Natural killer cell (primary cell): ENCODE data around the gene GOLGA6A. TPM values are rescaled to one million over a fixed set of nuclear protein-coding genes. Genes with fewer than 3 reads are reported as not detected.

Source experiments
- ATAC-seq, 3 donors: fragments of 150-1000 bp in 2 of 3; fragments of 200-7000 bp in 1 of 3; cut with Tn5 transposase; 1 replicate in 1 of 3; 2 replicates in 2 of 3; pipeline ENCODE4 v1.10.0; 2021; ENCODE audit warnings: mild to moderate bottlenecking in 2 of 3, moderate library complexity in 2 of 3
- DNase-seq, 2 donors: peaks; one replicate each; pipeline versions ENCODE4 v3.0.0 to v3.0.0-alpha.2; 2013 to 2021; ENCODE audit warnings: mixed read lengths in 1 of 2
- H3K27ac ChIP-seq: one replicate; pipeline ENCODE4 v1.5.1; 2013; ENCODE audit warnings: mild to moderate bottlenecking, low read length
- H3K27me3 ChIP-seq: one replicate; pipeline ENCODE4 v1.6.1; 2013; ENCODE audit warnings: low read length; ENCODE audit not compliant: control insufficient read depth, insufficient read depth
- H3K36me3 ChIP-seq: one replicate; pipeline ENCODE4 v1.6.1; 2013; ENCODE audit warnings: low read length; ENCODE audit not compliant: control insufficient read depth, insufficient read depth
- H3K4me1 ChIP-seq: one replicate; pipeline ENCODE4 v1.6.1; 2013; ENCODE audit warnings: low read length; ENCODE audit not compliant: control insufficient read depth, insufficient read depth
- H3K4me3 ChIP-seq: one replicate; pipeline ENCODE4 v1.5.1; 2013; ENCODE audit warnings: low read length
- H3K9me3 ChIP-seq: one replicate; pipeline ENCODE4 v1.6.1; 2013; ENCODE audit warnings: low read length; ENCODE audit not compliant: control insufficient read depth, insufficient read depth
- H3K27ac Mint-ChIP-seq, 2 donors: one replicate each; pipeline ENCODE4 v1.8.0; 2022; ENCODE audit warnings: mild to moderate bottlenecking in 2 of 2, mixed read lengths in 2 of 2, moderate library complexity in 1 of 2
- H3K27me3 Mint-ChIP-seq, 2 donors: one replicate each; pipeline ENCODE4 v1.8.0; 2022; ENCODE audit warnings: low read depth in 2 of 2, mixed read lengths in 2 of 2
- H3K36me3 Mint-ChIP-seq: one replicate; pipeline ENCODE4 v1.8.0; 2022; ENCODE audit warnings: mixed read lengths
- H3K4me1 Mint-ChIP-seq, 2 donors: one replicate each; pipeline ENCODE4 v1.8.0; 2022; ENCODE audit warnings: mixed read lengths in 2 of 2
- H3K4me3 Mint-ChIP-seq: one replicate; pipeline ENCODE4 v1.8.0; 2022; ENCODE audit warnings: mild to moderate bottlenecking, moderate library complexity, mixed read lengths
- H3K9me3 Mint-ChIP-seq, 2 donors: one replicate each; pipeline ENCODE4 v1.8.0; 2022; ENCODE audit warnings: mixed read lengths in 2 of 2
- CTCF ChIP-seq: fragments of 200-600 bp; IDR thresholded peaks from one replicate; pipeline ENCODE4 v1.8.0; 2022; ENCODE audit warnings: antibody characterized with exemption
- WGBS: methylation state at CpG from one replicate; pipeline ENCODE4 v1.1.7; 2013; ENCODE audit warnings: missing lambda C conversion rate; ENCODE audit not compliant: insufficient coverage; 5-methylcytosine and 5-hydroxymethylcytosine counted together
- intact Hi-C: fragments of 100-400 bp; cut with micrococcal nuclease; formaldehyde crosslinking; loops from one replicate; pipeline ENCODE4 v1.14.2; 2022
- total RNA-seq, 4 donors: library from RNA; stranded (reverse); fragments of 120-200 nt in 1 of 4; gene quantifications; one replicate each; pipeline versions ENCODE4 v1.2.3 to v1.2.4, GENCODE V29; 2013 to 2022

The GOLGA6A gene
- total RNA-seq, 3 donors from 2014 or later (not counting 1 experiment from before 2014, with no cell fraction given), result 0.16 to 0.82 TPM; not detected in 1

- no peaks in the 10 kb centered on the region for H3K27me3 Mint-ChIP-seq
- intact Hi-C loops, result no loop called here
- no peak overlapping the region for H3K27ac ChIP-seq
- DNase-seq (no peak), ATAC-seq (no peak)
- H3K4me1 ChIP-seq, result peaks cover 9% of the 10 kb centered on the region
- no peaks in the 10 kb centered on the region for H3K27me3 ChIP-seq
- H3K9me3 ChIP-seq, result no peaks in the 10 kb centered on the region
- TF ChIP-seq CTCF, result no peak
- H3K36me3 ChIP-seq, result peaks cover 12% of the 10 kb centered on the region
- H3K4me3 ChIP-seq, result no peak overlapping the region
- no peaks in the 10 kb centered on the region for H3K9me3 Mint-ChIP-seq
- no peak overlapping the region for H3K4me3 Mint-ChIP-seq
- 93% methylated on average over 6 of the region's 7 CpGs for WGBS
- H3K27ac Mint-ChIP-seq, result no peak overlapping the region
- no peaks in the 10 kb centered on the region for H3K36me3 Mint-ChIP-seq
- peaks cover 10 to 14% of the 10 kb centered on the region in 2 donors for H3K4me1 Mint-ChIP-seq
Observed at GRCh38 chr15:74043425-74044266, 38.7 kb downstream of the GOLGA6A start.

- 95% methylated on average over 11 of the region's 11 CpGs for WGBS
- no peak overlapping the region for H3K27ac ChIP-seq
- Mint-ChIP-seq H3K4me1 (peaks cover 3 to 7% of the 10 kb centered on the region in 2 donors), H3K9me3 (no peaks in the 10 kb centered on the region), H3K4me3 (no peak overlapping the region), H3K27ac (no peak overlapping the region), H3K27me3 (no peaks in the 10 kb centered on the region), H3K36me3 (no peaks in the 10 kb centered on the region)
- no peaks in the 10 kb centered on the region for H3K9me3 ChIP-seq
- no peak for TF ChIP-seq CTCF
- ATAC-seq (no peak), DNase-seq (no peak)
- H3K4me3 ChIP-seq, result no peak overlapping the region
- H3K27me3 ChIP-seq, result no peaks in the 10 kb centered on the region
- peaks cover 15% of the 10 kb centered on the region for H3K36me3 ChIP-seq
- peaks cover 2% of the 10 kb centered on the region for H3K4me1 ChIP-seq
- intact Hi-C loops, result no loop called here
Observed at GRCh38 chr15:74042603-74043424, 39.5 kb downstream of the GOLGA6A start.

GRCh38 chr15:74041777-74042435, 40.4 kb downstream of the GOLGA6A start:
- no peak overlapping the region for H3K4me3 ChIP-seq
- H3K27me3 Mint-ChIP-seq, result no peaks in the 10 kb centered on the region
- no peak overlapping the region for H3K27ac Mint-ChIP-seq
- peaks cover 0 to 11% of the 10 kb centered on the region in 2 donors for H3K4me1 Mint-ChIP-seq
- ATAC-seq, result no peak
- no peak for DNase-seq
- H3K27me3 ChIP-seq, result no peaks in the 10 kb centered on the region
- intact Hi-C loops, result no loop called here
- TF ChIP-seq CTCF, result no peak
- H3K36me3 ChIP-seq, result peaks cover 24% of the 10 kb centered on the region
- H3K4me1 ChIP-seq, result no peaks in the 10 kb centered on the region
- H3K36me3 Mint-ChIP-seq, result no peaks in the 10 kb centered on the region
- H3K9me3 ChIP-seq, result no peaks in the 10 kb centered on the region
- WGBS, result 93% methylated on average over 8 of the region's 8 CpGs
- H3K4me3 Mint-ChIP-seq, result no peak overlapping the region
- no peak overlapping the region for H3K27ac ChIP-seq
- no peaks in the 10 kb centered on the region for H3K9me3 Mint-ChIP-seq
